CD4-positive, alpha-beta memory T cell (primary cell): ENCODE results near the gene FLRT3. TPM values are rescaled to one million over a fixed set of nuclear protein-coding genes. Genes with fewer than 3 reads are reported as not detected.

Experiments
- CTCF ChIA-PET: fragments of 350-600 bp; sonication (Branson Sonifier 250); formaldehyde crosslinking; loops from one replicate; lab custom pipeline; 2021; ENCODE audit warnings: inconsistent platforms; ENCODE audit not compliant: partially characterized antibody; lab: Charles Lee
- POLR2A ChIA-PET: fragments of 350-600 bp; sonication (Branson Sonifier 250); formaldehyde crosslinking; loops from one replicate; lab custom pipeline; 2021; ENCODE audit not compliant: partially characterized antibody; lab: Charles Lee
- DNase-seq, 5 donors: peaks; one replicate each; pipeline versions ENCODE4 v3.0.0 to v3.0.0-alpha.2; 2020 to 2022; ENCODE audit warnings: mixed read lengths in 1 of 5
- H3K27ac ChIP-seq: one replicate; pipeline ENCODE4 v1.7.0; 2013; ENCODE audit warnings: low read depth, low read length
- H3K27me3 ChIP-seq: 2 replicates; pipeline ENCODE4 v1.7.0; 2013; ENCODE audit warnings: mild to moderate bottlenecking, low read length, moderate library complexity; ENCODE audit not compliant: insufficient read depth
- H3K36me3 ChIP-seq: 2 replicates; pipeline ENCODE4 v1.7.0; 2013; ENCODE audit warnings: mild to moderate bottlenecking, low read length, moderate library complexity; ENCODE audit not compliant: insufficient read depth
- H3K4me1 ChIP-seq: 2 replicates; pipeline ENCODE4 v1.7.0; 2013; ENCODE audit warnings: mild to moderate bottlenecking, low read length, moderate library complexity; ENCODE audit not compliant: insufficient read depth
- H3K4me3 ChIP-seq, 2 donors: one replicate each; pipeline ENCODE4 v1.7.0; 2013; ENCODE audit warnings: low read length in 2 of 2, mild to moderate bottlenecking in 1 of 2
- H3K9me3 ChIP-seq, 2 donors: one replicate each; pipeline ENCODE4 v1.7.0; 2013; ENCODE audit warnings: low read length in 2 of 2, control low read depth in 1 of 2; ENCODE audit not compliant: control insufficient read depth in 1 of 2
- H3K27ac Mint-ChIP-seq, 7 donors: one replicate each; pipeline ENCODE4 v1.8.0; 2020 to 2021; ENCODE audit warnings: mixed read lengths in 7 of 7, mild to moderate bottlenecking in 6 of 7, inconsistent platforms in 3 of 7, moderate library complexity in 3 of 7
- H3K27me3 Mint-ChIP-seq, 2 donors: one replicate each; pipeline ENCODE4 v1.8.0; 2020 to 2021; ENCODE audit warnings: mixed read lengths in 2 of 2
- H3K36me3 Mint-ChIP-seq, 2 donors: one replicate each; pipeline ENCODE4 v1.8.0; 2020 to 2021; ENCODE audit warnings: mixed read lengths in 2 of 2, inconsistent platforms in 1 of 2, mild to moderate bottlenecking in 1 of 2
- H3K4me1 Mint-ChIP-seq, 4 donors: one replicate each; pipeline ENCODE4 v1.8.0; 2020 to 2021; ENCODE audit warnings: mixed read lengths in 4 of 4, mild to moderate bottlenecking in 1 of 4
- H3K4me3 Mint-ChIP-seq, 8 donors: one replicate each; pipeline ENCODE4 v1.8.0; 2020 to 2021; ENCODE audit warnings: mixed read lengths in 8 of 8, mild to moderate bottlenecking in 7 of 8, moderate library complexity in 6 of 8, inconsistent platforms in 3 of 8
- H3K9me3 Mint-ChIP-seq, 8 donors: one replicate each; pipeline ENCODE4 v1.8.0; 2020 to 2021; ENCODE audit warnings: mixed read lengths in 8 of 8, mild to moderate bottlenecking in 5 of 8, inconsistent platforms in 3 of 8, moderate library complexity in 1 of 8
- intact Hi-C: fragments of 100-400 bp; cut with micrococcal nuclease; formaldehyde crosslinking; loops from one replicate; pipeline ENCODE4 v1.15.1; 2023
- polyA plus RNA-seq, 2 donors: library from polyadenylated mRNA; unstranded; fragments of 300-500 nt; fragmentation: Illumina TruSeq; gene quantifications; one replicate each; pipeline ENCODE4 v1.2.3, GENCODE V29; 2021
- total RNA-seq, 2 experiments: library from RNA; stranded (reverse); gene quantifications; one replicate each; pipeline ENCODE4 v1.2.3, GENCODE V29; 2021

FLRT3 gene
- total and polyA plus RNA-seq, 4 experiments from 2014 or later = not detected

- Mint-ChIP-seq H3K4me3 (no peak overlapping the region), H3K36me3 (no peaks in the 10 kb centered on the region)
Observed at GRCh38 chr20:14374196-14374595, 36.8 kb upstream of the FLRT3 start.

GRCh38 chr20:14361509-14362345 lies 24.3 kb upstream of the FLRT3 start:
- Mint-ChIP-seq H3K27ac (no peak overlapping the region), H3K4me1 (no peaks in the 10 kb centered on the region), H3K4me3 (no peak overlapping the region), H3K27me3 (no peaks in the 10 kb centered on the region), H3K36me3 (no peaks in the 10 kb centered on the region), H3K9me3 (peaks cover 6 to 38% (median 22%) of the 10 kb centered on the region in 8 donors)
- POLR2A ChIA-PET = no interaction called here
- no peak for DNase-seq
- H3K36me3 ChIP-seq = no peaks in the 10 kb centered on the region
- H3K4me1 ChIP-seq = no peaks in the 10 kb centered on the region
- H3K4me3 ChIP-seq = no peak overlapping the region
- H3K27me3 ChIP-seq = no peaks in the 10 kb centered on the region
- intact Hi-C loops = no loop called here
- no peaks in the 10 kb centered on the region for H3K9me3 ChIP-seq
- CTCF ChIA-PET = no interaction called here
- H3K27ac ChIP-seq = no peak overlapping the region

More at GRCh38 chr20:14374196-14374595, 36.8 kb upstream of the FLRT3 start:
- Histone ChIP-seq H3K27ac (no peak overlapping the region), H3K4me3 (no peak overlapping the region), H3K9me3 (no peaks in the 10 kb centered on the region), H3K27me3 (no peaks in the 10 kb centered on the region), H3K4me1 (no peaks in the 10 kb centered on the region), H3K36me3 (no peaks in the 10 kb centered on the region)
- intact Hi-C loops = no loop called here
- H3K4me1 Mint-ChIP-seq = no peaks in the 10 kb centered on the region
- DNase-seq = no peak
- CTCF ChIA-PET = no interaction called here
- H3K27me3 Mint-ChIP-seq = no peaks in the 10 kb centered on the region
- POLR2A ChIA-PET = no interaction called here
- H3K9me3 Mint-ChIP-seq = peaks cover 0 to 4% (median under 1%) of the 10 kb centered on the region in 8 donors
- H3K27ac Mint-ChIP-seq = no peak overlapping the region

DNA sequence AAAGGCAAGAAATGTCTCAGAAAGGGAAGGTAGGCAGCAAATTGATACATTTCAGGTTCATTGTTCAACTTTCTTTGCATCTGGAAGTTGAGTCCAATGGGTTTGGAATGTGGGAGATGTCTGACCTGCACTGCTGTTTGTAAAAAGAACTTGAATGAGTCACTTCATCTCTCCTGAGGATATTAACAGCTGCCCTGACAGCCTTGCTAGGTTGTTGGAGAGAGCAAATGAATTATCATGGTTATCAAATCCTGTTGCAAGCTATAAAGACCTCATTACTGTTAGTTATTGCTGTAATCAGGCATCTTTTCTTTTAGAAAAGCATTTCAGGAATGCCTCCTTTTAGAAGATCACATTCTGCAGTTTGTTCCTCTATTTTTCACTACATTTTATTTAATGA lies 23.0 kb upstream of the FLRT3 start:
- intact Hi-C loops = no loop called here
- Mint-ChIP-seq H3K27me3 (no peaks in the 10 kb centered on the region), H3K9me3 (peaks cover 6 to 31% (median 20%) of the 10 kb centered on the region in 8 donors), H3K4me1 (no peaks in the 10 kb centered on the region), H3K36me3 (no peaks in the 10 kb centered on the region), H3K27ac (no peak overlapping the region), H3K4me3 (no peak overlapping the region)
- CTCF ChIA-PET = no interaction called here
- Histone ChIP-seq H3K4me1 (no peaks in the 10 kb centered on the region), H3K36me3 (no peaks in the 10 kb centered on the region), H3K9me3 (no peaks in the 10 kb centered on the region), H3K27ac (no peak overlapping the region), H3K27me3 (no peaks in the 10 kb centered on the region), H3K4me3 (no peak overlapping the region)
- DNase-seq = no peak
- POLR2A ChIA-PET = no interaction called here

DNA sequence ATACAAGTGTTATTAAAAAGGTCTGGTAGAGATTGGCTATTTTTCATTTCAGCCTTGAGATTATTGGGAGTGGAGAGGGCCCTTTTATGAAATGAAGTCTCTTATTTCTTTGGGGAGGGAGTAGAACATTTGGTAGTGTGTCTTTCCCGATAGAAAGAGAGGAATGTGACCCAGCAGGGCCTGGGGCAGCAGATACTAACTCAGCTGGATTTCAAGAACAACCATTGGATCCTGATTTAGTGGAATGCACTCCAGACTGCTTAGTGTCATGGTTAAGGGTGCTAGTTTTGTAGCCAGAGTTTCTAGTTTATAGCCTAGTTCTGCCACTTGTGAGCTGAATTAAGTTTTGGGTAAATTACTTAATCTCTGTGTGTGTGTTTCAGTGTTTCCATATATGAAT lies 18.4 kb upstream of the FLRT3 start:
- Histone ChIP-seq H3K9me3 (no peaks in the 10 kb centered on the region), H3K4me3 (no peak overlapping the region), H3K4me1 (no peaks in the 10 kb centered on the region), H3K27me3 (no peaks in the 10 kb centered on the region), H3K27ac (no peak overlapping the region), H3K36me3 (no peaks in the 10 kb centered on the region)
- peaks cover 0 to 18% (median 10%) of the 10 kb centered on the region in 8 donors for H3K9me3 Mint-ChIP-seq
- CTCF ChIA-PET = no interaction called here
- POLR2A ChIA-PET = no interaction called here
- no peaks in the 10 kb centered on the region for H3K4me1 Mint-ChIP-seq
- DNase-seq = no peak
- H3K27me3 Mint-ChIP-seq = no peaks in the 10 kb centered on the region
- intact Hi-C loops = no loop called here
- no peaks in the 10 kb centered on the region for H3K36me3 Mint-ChIP-seq
- no peak overlapping the region for H3K4me3 Mint-ChIP-seq
- no peak overlapping the region for H3K27ac Mint-ChIP-seq

GRCh38 chr20:14344746-14345145 lies 7.3 kb upstream of the FLRT3 start:
- ChIA-PET CTCF (no interaction called here), POLR2A (no interaction called here)
- no peaks in the 10 kb centered on the region for H3K4me1 Mint-ChIP-seq
- Histone ChIP-seq H3K4me3 (no peak overlapping the region), H3K27me3 (no peaks in the 10 kb centered on the region), H3K36me3 (no peaks in the 10 kb centered on the region), H3K27ac (no peak overlapping the region), H3K4me1 (no peaks in the 10 kb centered on the region), H3K9me3 (no peaks in the 10 kb centered on the region)
- H3K9me3 Mint-ChIP-seq = peaks cover 0 to 23% (median 11%) of the 10 kb centered on the region in 8 donors
- no peak overlapping the region for H3K27ac Mint-ChIP-seq
- no peak for DNase-seq
- no peaks in the 10 kb centered on the region for H3K27me3 Mint-ChIP-seq
- H3K36me3 Mint-ChIP-seq = no peaks in the 10 kb centered on the region
- no peak overlapping the region for H3K4me3 Mint-ChIP-seq
- intact Hi-C loops = no loop called here

- Mint-ChIP-seq H3K9me3 (peaks cover 0 to 24% (median 11%) of the 10 kb centered on the region in 8 donors), H3K4me3 (no peak overlapping the region)
- CTCF ChIA-PET = no interaction called here
Observed at GRCh38 chr20:14343491-14344065, 6.2 kb upstream of the FLRT3 start.

DNA sequence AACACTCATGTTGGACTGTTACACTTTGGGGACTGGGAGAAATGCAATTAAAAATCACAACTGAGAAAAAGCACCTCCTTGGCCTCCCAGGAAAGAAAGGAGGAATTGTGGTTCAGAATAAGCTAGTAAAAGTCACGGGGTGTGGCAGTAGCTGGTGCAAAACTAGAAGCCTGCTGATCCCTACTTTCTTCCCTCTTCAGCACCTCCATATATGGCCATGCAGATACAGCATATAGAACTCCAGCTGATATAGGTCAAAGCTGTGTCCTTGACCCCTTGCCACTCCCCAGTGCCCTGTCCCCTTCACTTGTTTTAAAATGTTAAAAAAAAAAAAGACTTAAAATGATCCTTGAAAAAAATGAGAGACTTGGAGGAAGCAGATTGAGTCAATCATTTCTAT lies 5.5 kb upstream of the FLRT3 start:
- Mint-ChIP-seq H3K4me1 (no peaks in the 10 kb centered on the region), H3K4me3 (no peak overlapping the region), H3K27me3 (no peaks in the 10 kb centered on the region), H3K9me3 (peaks cover 0 to 24% (median 11%) of the 10 kb centered on the region in 8 donors), H3K27ac (no peak overlapping the region), H3K36me3 (no peaks in the 10 kb centered on the region)
- Histone ChIP-seq H3K4me1 (no peaks in the 10 kb centered on the region), H3K27ac (no peak overlapping the region), H3K4me3 (no peak overlapping the region), H3K36me3 (no peaks in the 10 kb centered on the region), H3K9me3 (peaks cover 0 to 3% of the 10 kb centered on the region in 2 donors), H3K27me3 (no peaks in the 10 kb centered on the region)
- POLR2A ChIA-PET = interaction anchor here (0.6 kb wide), 1 partner anchor 12 kb away, joined by 3 read pairs; no protein-coding TSS in a partner anchor
- DNase-seq = no peak
- CTCF ChIA-PET = no interaction called here
- intact Hi-C loops = no loop called here

More at GRCh38 chr20:14343491-14344065, 6.2 kb upstream of the FLRT3 start:
- Mint-ChIP-seq H3K36me3 (no peaks in the 10 kb centered on the region), H3K27me3 (no peaks in the 10 kb centered on the region), H3K4me1 (no peaks in the 10 kb centered on the region), H3K27ac (no peak overlapping the region)
- Histone ChIP-seq H3K27ac (no peak overlapping the region), H3K27me3 (no peaks in the 10 kb centered on the region), H3K4me3 (no peak overlapping the region), H3K9me3 (peaks cover 0 to 3% of the 10 kb centered on the region in 2 donors), H3K36me3 (no peaks in the 10 kb centered on the region), H3K4me1 (no peaks in the 10 kb centered on the region)
- DNase-seq = no peak
- intact Hi-C loops = no loop called here
- POLR2A ChIA-PET = interaction anchor here (0.6 kb wide), 1 partner anchor 11 kb away, joined by 3 read pairs; no protein-coding TSS in a partner anchor
